ENCODE data around the gene EIF4G3.
"Not testable (repeated sequence)": the region's sequence is repeated elsewhere in the genome, so short reads cannot be mapped to it uniquely, and the experiment has no call there.

Gene EIF4G3

DNA sequence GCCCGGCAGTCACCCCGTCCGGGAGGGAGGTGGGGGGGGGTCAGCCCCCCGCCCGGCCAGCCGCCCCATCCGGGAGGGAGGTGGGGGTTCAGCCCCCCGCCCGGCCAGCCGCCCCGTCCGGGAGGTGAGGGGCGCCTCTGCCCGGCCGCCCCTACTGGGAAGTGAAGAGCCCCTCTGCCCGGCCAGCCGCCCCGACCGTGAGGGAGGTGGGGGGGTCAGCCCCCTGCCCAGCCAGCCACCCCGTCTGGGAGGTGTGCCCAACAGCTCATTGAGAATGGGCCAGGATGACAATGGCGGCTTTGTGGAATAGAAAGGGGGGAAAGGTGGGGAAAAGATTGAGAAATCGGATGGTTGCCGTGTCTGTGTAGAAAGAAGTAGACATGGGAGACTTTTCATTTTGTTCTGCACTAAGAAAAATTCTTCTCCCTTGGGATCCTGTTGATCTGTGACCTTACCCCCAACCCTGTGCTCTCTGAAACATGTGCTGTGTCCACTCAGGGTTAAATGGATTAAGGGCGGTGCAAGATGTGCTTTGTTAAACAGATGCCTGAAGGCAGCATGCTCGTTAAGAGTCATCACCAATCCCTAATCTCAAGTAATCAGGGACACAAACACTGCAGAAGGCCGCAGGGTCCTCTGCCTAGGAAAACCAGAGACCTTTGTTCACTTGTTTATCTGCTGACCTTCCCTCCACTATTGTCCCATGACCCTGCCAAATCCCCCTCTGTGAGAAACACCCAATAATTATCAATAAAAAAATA lies 152.4 kb downstream of the EIF4G3 start:
- DNase-seq: not testable (repeated sequence)

GRCh38 chr1:21022279-21023040 lies 154.2 kb downstream of the EIF4G3 start:
- peak; percentile 71 to 88 for DNase-seq

- no peak for DNase-seq
These were observed 155.4 kb downstream of the EIF4G3 start for GRCh38 chr1:21021311-21021710.

- DNase-seq: no peak
These were observed 156.5 kb downstream of the EIF4G3 start for GRCh38 chr1:21020151-21020550.

- DNase-seq: no peak
These were observed 158.0 kb downstream of the EIF4G3 start for GRCh38 chr1:21018673-21019072.

- no peak for DNase-seq
These were observed 163.2 kb downstream of the EIF4G3 start for GRCh38 chr1:21013510-21013909.

DNA sequence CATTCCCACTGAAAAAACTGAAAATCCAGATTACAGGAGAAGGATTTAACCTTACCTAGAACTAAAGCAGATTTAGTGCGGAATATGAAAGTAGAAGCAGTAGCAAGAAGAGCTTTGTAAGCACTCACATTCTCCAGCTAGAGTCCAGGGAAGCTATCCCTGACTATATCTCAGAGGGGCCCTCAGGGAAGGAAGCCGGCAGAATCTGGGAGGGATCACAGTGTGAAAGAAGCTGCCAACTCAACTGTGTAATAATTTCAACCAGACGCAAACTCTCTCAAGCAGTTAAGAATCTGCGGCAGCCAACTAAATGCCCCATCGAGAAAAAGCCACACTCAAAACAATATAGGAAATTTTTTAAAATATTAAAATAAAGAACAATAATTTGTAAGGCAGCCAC lies 163.8 kb downstream of the EIF4G3 start:
- no peak for DNase-seq

- DNase-seq: no peak
These were observed 168.8 kb downstream of the EIF4G3 start for GRCh38 chr1:21007876-21008275.

GRCh38 chr1:21005466-21006239 lies 171.0 kb downstream of the EIF4G3 start:
- DNase-seq: no peak

- DNase-seq: no peak
These were observed 173.2 kb downstream of the EIF4G3 start for GRCh38 chr1:21003281-21004045.

- no peak for DNase-seq
These were observed 175.7 kb downstream of the EIF4G3 start for GRCh38 chr1:21001042-21001441.

DNA sequence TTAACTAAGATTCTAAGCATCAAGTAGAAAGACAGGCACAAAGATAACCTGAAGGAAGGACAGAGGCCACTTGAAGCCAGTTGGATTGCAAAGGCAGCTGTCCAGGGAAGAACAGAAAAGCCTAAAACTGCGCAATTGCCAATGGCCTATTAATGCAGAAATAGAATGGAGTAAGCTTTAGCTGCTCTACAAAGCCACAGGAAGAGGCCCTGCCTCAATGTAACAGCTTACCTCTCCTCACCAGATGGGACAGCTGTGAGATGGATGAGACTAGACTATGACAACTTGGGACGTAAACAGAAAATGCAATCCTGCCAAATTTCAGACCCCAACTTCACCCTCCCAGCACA lies 176.5 kb downstream of the EIF4G3 start:
- DNase-seq: no peak

DNA sequence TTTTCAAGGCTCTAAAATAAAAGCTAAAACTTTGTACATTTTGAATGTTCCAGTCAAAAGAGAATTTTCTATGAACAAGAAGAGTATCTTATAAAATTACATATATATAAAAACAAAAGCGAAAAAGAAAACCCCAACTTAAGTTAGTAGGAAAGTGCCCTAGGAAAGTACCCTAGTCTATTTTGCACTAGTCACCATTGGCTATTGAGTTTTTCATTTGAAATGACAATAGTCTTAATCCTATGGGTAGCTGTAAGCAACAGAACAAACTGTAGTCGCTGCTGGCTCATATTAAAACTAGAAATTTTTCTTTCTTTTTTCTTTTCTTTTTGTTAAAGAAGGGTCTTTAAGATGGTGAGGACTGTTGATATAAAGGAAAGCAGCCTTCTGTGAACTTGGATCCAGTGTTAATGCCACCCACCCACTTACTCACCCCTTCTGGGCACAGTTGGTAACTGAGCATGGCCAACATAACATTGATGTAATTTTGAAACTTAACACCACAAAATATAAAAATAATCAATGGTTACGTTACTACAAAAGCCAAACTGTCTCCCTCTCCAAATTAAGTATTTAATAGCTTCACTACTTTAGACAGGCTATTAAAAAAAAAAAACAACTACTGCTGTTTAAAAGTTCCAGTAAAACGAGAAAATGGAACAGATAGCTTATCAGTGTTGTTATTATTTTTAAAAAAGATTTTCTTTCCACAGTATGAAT lies 177.0 kb downstream of the EIF4G3 start:
- no peak for DNase-seq

GRCh38 chr1:20998826-20999225 lies 177.9 kb downstream of the EIF4G3 start:
- DNase-seq: no peak

- DNase-seq: no peak
These were observed 179.0 kb downstream of the EIF4G3 start for GRCh38 chr1:20997602-20998224.

DNA sequence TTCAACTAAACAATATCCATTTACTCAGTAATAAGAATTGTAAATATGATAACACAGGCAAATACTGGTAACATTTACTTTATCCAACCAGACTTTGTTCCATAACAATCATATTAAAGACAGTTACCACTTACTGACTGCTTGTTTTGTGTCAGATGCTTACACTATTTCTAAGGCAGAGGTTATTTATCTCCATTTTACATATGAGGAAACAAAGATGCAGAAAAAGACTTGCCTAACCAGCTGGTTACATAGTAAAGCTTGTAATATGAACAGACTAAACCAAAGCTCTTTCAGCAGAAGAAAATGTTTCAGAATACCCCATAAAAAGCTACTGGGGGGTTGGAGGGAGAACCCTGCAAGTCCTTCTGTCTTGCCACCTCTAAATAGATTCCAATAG lies 180.1 kb downstream of the EIF4G3 start:
- DNase-seq: peak; percentile 71 to 82

- peak; percentile 21 to 55 for DNase-seq
These were observed 182.8 kb downstream of the EIF4G3 start for GRCh38 chr1:20993716-20994575.

DNA sequence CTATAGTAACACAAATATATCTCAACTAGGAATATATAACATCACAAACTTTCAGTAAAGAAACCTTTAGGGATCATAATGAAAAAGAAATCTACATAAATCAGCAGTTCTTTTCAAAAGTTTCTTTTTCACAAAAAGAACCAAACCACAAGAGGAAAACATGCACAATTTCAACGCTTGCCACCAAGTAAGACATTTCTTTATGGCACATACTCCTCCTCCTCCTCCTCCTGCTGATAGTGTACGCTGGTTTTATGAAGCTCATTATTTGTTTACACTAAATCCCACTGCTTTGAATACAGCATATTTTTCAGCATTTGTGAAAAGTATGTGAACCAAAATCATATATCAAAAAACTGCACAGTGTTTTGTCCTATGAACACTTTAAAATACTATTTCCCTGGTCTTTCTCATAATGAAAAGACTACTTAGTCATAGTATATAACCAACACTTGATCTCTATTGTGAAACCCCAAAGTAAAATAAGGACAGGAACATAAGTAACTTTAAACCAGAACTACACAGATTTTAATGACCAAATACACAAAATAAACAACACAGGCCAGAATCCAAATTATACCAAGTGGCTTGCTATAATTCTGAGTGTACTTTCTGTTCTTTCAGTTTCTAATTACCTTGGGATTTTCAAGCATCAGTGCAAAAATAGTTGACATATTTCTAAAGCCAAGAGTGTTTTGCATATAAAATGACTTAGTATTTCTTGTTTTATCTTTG lies 184.2 kb downstream of the EIF4G3 start:
- no peak for DNase-seq

DNA sequence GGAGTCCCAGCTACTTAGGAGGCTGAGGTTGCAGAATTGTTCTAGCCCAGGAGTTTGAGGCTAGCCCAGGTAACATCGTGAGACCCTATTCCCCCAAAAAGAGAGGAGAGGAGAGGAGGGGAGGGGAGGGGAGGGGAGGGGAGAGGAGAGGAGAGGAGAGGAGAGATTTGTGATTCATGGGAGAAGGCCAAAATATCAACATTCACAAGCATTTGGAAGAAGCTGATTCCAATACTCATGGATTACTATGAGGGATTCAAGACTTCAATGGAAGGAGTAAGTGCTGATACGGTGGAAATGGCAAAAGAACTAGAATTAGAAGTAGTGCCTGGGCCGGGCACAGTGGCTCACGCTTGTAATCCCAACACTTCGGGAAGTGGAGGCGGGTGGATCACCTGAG lies 187.8 kb downstream of the EIF4G3 start:
- no peak for DNase-seq

Data from NCI-H1930 (cell line).